ENCODE results near the gene UEVLD.

Gene UEVLD

GRCh38 chr11:18495271-18495670 lies 93.3 kb downstream of the UEVLD start:
- no peak for FAIRE-seq

- FAIRE-seq, result no peak
Measured at GRCh38 chr11:18493310-18493709, 95.2 kb downstream of the UEVLD start.

GRCh38 chr11:18492888-18493287 lies 95.6 kb downstream of the UEVLD start:
- no peak for FAIRE-seq

- FAIRE-seq, result no peak
Measured at GRCh38 chr11:18491924-18492323, 96.6 kb downstream of the UEVLD start.

- FAIRE-seq, result no peak
Measured at GRCh38 chr11:18490736-18491485, 97.6 kb downstream of the UEVLD start.

- FAIRE-seq, result no peak
Measured at GRCh38 chr11:18490319-18490718, 98.2 kb downstream of the UEVLD start.

- no peak for FAIRE-seq
Measured at GRCh38 chr11:18485913-18486528, 102.5 kb downstream of the UEVLD start.
